RPMI7951 (cell line): ENCODE data around the gene SLCO3A1. TPM values are rescaled to one million over a fixed set of nuclear protein-coding genes. Genes with fewer than 3 reads are reported as not detected.

ENCODE experiments used
- DNase-seq: peaks from one replicate; pipeline ENCODE4 v3.0.0-alpha.2; 2012; ENCODE audit warnings: low read depth
- total RNA-seq: library from RNA; depleted of rRNA; stranded (reverse); fragments of >200 nt; shearing (Covaris generic); gene quantifications from 2 replicates; pipeline ENCODE4 v1.2.3, GENCODE V29; 2014

Gene SLCO3A1
- total RNA-seq, 1 experiment from 2014 or later: 1.7 TPM

DNA sequence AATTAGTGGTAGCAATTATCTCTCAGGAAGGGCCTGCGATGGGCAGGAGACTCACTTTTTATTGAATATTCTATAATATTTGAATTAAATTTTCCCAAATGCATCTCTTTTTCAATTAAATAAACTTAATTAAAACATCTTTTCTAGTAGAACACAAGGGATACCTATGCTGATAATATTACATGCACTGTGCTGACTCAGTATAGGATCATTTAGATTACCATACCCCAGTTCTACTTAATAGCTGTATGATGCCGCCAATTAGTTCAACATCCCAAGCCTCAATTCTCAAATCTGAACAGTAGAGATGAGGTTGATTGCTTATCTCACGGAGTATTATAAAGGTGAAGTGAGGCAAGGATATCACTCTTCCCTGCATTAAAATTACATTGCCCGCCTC lies 149.2 kb downstream of the SLCO3A1 start:
- no peak for DNase-seq

DNA sequence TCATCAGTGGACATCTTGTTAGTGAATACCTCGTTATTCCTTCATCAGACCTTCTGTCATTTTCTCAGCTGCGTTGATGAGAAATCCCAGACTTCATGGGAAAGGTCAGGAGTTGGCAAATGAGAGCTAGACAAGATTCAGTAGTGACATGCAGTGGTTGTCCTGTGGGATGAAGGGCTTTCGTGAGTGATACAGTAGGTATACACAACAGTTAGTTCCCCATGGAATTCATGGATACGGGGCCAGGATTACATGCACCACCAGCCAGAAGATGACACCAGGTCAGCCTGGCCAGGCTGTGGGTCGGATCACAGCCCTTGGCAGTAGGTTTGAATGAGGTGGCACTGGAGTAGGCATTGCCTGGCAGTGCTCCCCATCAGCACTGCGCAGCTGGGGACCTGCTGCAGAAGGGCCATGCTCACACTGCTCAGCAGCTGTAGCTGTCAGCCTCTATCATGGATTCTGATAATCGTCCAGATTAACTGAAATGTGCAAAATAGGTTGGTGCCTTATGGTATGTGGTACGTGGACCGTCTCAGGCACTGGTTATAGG lies 150.1 kb downstream of the SLCO3A1 start:
- no peak for DNase-seq

DNA sequence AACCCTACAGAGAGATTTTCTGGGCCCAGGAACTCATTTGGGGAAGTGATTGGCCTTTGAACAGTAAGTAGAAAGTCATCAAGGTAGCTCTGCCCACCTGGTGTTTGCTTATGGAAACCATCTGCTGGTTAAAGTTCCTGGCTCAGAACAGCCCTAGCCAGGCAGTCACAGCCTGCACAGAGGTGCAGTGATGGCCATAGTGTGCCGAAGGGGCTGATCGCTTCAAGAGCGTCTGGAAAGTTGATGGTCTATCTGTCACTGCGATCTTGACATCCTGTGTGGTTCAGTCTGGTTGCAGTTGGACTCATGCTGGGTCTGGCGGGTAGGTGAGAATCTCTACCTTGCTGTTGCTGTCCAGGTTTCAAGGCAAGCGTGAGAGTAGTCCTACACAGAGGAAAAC lies 151.6 kb downstream of the SLCO3A1 start:
- DNase-seq: no peak

DNA sequence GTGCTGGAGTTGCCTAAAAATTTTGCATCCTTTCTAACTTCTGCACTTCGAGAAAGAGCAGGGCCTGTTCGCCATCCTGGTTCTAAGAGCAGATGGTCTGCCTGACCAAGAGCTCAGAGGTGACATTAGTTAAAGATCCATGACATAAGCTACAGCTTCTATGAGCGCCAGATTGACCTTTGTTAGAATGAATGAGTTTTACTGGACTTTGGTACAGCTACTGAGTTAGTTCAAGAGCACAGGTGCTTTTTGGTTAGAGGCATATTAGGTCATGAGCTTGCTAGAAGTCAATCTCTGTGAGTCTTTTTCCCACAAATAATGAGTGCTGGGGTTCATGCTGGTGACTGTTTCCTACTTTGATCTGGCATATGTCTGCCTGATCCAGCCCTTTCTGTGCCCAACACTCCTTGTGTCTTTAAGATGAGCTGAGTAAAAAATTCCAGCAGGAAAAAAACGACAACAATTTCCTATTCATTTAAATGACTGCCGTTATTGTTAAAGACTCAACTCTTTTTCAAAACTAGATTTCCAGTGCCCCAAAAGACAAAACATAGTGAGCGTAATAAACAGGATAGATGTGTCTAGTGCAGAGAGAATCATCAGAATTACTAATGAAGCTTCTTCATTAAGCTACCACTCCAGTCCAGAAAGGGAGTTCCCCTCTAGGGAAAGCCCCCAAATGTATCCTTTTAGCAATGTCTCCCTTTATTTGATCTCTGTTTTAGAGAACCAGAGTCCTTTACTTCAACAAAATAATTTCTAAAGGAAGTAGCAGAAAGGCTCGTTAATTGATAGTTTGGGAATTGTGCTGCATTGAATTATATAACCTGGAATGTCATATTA lies 152.9 kb downstream of the SLCO3A1 start:
- peak; percentile 11 for DNase-seq

DNA sequence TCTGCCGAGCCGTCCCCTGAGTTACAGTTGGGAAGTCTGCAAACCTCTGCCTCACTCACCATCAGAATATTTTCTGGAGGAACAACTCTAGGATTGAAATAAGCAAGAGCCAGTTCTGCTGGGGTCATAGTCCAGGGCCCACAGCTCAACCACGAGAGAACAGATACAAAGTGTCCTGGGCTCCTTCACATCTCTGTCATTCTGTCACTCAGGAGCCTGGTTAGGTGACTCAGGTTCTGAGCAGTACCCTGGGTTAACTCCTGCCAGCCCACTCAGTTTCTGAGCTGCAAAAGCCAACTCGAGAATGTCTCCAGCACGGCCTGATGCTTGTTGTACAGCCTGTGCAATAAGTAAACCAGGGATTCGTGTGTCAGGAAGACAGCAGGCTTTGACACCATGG lies 155.7 kb downstream of the SLCO3A1 start:
- DNase-seq: no peak

DNA sequence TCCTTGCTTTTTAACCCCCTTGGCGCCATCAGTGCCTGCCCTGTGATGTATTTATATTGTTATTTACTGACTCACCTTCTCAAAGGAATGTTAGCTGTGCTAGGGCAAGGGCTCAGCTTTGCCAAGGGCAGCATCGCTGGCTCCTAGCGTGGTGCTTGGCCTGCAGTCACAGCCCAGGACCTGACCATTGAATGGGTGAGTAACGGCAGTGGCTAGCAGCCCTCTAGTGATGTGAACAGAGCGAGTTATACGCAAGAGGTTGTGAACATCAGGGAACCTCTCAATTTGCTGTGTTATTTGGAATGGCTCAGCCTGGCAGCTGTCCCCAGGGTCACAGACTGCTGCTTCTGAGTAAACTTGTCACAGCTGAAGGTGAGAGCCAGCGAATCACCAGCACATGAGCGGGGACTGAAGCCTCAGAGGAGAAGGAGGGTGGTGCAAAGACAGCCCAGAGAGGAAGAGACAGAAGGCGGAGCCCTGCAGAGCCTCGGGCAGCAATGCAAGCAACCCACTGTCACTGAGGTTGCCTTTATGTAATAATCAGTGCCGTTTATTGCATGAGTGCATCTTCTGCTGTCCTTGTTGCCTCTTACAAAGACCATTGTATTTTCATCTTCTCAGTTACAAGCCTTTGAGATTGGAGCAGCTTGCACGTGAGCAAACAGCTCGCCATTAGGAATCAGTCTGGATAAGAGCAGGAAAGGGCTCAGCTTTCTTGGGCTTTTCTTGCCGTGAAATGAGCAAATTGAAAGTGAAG lies 158.3 kb downstream of the SLCO3A1 start:
- DNase-seq: peak; percentile 63

DNA sequence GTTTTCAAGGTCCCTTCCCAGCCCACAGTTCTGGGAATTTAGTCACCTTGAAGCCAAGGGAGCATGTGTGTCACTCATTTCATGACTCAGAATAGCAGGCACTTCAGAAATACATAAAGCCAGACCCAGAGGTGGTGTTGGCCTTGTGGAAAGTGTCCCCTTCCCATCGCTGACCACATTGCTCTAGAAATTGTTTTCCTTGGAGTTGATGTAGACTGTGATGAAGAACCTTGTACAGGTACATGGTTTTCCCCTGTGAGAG lies 158.8 kb downstream of the SLCO3A1 start:
- DNase-seq: peak; percentile 56

DNA sequence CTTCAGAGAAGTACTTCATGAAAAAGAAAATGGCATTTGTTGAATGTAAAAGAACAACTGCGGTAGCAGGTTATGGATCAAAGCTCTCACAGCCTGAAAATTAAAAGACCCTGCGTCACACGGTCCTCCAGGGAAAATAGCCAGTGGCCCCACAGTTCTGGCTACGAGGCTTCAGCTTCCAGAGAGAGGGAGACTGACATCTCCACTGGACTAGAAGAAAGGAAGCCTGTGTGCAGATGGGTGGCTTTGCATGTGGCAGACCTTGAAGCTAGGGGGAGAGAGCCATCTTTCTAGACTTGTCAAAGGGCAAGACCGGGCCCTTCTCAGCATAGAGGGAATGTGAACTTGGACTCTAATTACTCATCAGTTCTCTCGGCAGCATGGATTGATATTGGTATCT lies 159.4 kb downstream of the SLCO3A1 start:
- DNase-seq: no peak

DNA sequence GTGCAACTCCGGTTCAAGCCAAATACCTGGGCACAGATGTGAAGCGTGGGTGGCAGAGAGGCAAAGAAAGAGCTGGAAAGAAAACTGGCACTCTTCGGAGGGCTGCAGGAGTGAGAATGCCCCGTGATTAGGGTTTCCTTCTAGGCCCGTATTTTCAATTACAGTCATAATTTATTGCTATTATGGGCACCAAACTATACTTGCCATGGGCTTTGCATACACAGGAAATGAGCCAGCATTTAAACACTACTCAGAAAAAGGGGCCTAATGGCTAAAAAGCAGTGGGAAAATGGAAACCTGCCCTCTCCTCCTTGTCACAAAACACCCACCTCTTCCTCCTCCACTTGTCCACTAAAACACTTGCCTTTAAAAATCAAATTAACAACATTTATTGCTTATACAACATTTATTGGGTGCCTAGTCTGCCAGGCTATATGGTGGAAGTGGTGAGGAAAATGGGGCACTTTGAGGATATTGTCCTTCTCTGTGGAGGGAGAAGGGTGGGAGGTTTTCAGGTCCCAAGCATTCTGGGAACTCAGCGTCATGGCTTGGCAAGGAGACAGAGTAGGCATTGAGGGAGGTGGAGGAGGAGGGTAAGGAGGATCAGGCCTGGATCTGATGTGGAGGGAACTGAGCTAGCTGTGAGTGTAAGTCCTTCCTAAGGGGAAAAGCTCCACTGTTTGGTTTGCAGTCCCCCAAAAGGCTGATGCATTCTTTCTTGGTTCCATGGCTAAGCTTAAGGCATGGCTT lies 160.9 kb downstream of the SLCO3A1 start:
- no peak for DNase-seq

DNA sequence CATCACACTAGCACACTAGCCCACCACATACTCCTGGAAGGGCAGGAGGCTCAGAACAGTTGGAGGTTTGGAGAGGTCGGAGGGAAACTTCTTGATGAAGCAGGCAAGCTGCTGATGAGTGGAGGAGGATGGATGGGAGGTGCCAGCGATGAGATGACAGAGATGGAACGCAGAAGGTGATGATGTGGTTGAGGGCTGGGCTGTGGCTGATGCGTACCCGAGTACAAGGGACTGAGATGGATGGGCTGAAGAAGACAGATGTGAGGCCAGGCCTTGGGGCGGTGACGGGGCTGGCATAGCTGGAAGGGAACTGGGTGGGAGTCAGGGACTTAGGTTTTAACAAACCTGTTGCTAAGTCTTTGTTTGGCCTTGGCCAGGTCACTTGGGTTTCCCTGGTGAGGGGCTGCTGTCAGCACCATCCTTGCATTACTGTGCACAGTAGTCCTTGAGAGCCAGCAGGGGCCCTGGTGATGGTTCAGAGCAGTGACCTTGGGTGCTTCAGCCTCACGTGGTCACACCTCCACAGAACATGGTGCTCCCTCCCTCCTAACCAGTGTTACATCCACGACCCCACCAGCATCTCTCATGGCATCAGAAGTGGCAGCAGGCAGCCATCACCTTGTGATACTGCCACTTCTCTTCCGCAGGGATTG lies 164.5 kb downstream of the SLCO3A1 start:
- DNase-seq: no peak

DNA sequence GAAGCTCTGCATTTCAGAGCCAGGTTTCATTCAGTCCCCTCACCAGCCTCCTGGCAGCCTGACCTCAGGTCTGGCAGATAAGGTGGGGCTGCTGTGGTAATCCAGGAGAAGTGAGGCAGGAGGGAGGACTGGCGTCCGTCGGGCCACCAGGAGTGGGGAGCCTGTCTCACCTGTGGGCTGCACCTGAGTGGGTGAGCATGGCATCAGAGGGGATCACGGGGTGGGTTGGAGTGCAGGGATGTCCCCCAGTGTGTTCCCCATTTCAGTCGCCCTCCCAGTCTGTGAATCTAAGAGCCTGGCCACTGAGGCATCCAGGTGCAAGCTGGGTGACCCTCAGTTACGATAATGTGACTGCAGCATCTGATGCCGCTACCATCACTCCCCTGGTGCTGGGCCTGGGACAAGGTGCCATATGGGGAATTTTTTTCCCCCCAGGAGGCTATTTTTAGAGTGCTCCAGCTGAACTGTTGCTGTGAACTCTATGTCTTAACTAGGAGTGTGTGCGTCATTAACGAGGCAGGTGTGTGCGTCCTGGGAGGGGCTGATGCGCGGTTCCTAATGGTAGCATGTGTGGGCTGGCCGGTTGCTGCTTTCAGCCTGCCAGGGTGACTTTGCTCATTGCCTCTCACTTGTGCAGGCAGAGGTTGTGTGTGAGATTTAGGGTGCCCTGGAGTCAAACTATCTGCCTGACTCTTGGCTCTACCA lies 165.2 kb downstream of the SLCO3A1 start:
- DNase-seq: no peak

DNA sequence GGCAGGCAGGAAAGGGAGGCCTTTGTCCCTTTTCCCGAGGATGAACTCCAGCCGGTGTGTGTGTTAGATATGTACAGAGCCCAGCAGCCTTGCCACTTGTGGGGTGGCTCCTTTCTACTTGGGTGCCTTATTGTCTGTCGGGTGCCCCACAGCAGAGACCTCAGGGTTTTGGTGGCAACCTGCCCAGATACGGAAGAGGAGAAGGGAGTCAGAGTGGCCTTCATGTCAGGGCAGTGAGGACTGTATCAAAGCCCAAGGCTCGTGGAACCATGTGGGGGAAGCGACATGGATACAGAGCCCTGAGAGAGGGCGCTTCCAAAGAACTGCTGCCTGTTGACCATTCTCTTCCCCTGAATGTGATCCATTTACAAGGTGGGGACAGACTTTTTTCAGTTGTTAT lies 166.2 kb downstream of the SLCO3A1 start:
- DNase-seq: no peak

DNA sequence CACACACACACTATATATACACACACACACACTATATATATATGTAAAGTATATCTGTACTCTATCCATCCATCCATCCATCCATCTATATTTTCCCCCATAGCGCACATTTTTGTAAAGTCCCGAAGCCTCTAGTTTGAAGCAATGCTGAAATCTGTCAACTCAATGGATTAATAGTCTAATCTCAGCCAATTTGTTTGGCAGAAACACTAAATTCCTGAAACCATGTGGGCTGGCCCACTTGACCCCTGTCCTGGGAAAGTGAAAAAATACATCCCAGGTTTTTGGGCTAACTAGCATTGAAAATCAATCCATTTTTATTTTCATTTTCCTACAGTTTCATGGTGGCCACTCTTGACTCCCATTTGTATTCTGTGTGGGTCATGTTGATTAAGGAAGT lies 166.7 kb downstream of the SLCO3A1 start:
- no peak for DNase-seq

DNA sequence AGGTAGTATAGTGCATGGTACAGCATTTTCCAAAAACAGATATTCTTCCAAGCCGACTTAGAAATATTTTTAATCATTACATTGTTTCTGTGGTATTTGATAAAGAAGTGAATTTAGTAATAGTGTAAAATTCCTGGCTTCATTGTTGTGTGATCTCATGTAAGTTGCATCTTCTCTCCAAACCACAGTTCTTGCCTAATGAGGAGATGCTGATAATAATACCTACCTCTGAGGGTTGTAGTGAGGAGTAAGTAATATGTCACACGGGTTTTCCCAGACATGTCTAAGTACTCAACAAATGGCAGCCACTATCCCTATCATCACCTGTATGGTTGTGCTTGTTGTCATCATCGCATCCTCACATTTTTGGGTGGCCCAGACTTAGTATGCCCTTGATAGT lies 167.3 kb downstream of the SLCO3A1 start:
- no peak for DNase-seq

DNA sequence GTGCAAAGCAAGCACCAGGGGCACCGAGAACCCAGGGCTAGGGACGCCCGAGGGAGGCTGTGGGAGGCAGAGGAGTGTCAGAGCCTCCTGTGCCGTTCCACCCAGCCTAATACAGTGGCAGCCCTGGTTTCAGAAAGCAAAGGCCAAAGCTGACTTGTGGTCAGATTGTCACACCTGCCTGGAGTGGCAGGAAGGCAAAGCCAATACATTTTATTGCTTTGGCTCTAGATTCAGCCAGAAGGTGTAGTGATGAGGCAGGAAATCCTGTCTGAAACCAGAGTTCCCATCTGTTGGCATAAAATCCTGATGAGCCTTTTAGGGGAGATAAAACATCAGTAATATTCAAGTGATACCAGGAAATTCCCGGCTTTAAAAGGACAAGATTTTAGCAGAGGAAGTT lies 168.3 kb downstream of the SLCO3A1 start:
- no peak for DNase-seq

DNA sequence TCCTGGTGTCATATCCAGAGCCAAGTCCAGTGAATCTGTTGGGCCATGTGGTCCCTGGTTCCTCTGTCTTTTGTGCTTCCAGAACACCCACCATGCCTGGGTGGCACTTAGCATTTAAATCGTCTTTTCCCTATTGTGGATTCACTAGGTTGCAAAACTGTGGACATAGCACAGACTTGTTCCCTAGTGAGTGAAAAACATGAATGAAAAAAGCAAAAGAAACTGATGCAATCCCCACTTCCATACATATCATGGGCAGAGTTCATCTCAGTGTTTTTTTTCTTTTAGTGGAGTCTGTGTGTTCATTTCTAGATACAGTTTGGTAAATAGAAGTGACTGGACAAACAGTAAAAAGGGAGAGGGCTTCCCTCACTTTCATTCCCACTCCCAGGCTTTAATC lies 170.5 kb downstream of the SLCO3A1 start:
- no peak for DNase-seq

DNA sequence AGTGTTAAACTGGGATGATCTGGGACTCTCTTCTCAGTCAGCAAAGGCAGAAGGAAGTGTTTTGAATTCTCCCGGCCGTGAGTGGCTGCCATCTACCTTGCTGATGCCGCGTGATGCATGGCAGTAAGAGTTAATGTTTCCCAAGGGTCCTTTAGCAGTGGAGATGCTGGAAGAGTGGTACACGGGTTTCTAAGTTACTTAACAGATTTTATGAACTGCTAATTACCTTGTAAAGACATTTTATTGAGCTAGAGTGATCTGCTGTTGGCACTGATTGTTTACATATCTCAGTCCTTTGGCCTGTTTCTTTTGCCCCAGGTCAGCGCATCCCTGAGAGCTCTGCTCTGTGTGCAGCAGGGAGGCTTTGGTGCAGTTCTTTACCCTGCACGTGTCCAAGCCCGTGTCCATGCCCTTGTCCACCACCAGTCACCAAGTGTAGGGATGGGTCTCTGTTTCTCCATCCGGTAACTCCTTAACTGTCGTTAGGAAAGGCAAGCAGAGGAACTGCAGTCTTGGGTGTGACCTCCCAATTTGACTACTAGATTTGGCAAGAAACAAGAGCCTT lies 172.3 kb downstream of the SLCO3A1 start:
- DNase-seq: no peak

DNA sequence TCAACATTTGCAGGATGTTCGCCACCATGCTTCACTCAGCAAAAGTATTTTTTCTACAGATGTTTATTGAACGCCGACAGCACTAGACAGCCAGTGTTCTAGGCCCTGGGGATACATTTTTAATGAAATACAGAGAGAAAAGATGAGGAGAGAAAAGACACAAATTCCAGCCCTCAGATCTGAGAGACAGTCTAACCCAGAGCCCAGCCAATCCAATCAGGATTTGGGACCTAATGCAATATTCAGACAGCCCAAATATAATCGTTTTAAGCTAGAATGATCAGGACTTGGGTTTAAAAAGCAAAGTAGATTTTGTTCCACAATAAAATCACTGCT lies 174.8 kb downstream of the SLCO3A1 start:
- no peak for DNase-seq

DNA sequence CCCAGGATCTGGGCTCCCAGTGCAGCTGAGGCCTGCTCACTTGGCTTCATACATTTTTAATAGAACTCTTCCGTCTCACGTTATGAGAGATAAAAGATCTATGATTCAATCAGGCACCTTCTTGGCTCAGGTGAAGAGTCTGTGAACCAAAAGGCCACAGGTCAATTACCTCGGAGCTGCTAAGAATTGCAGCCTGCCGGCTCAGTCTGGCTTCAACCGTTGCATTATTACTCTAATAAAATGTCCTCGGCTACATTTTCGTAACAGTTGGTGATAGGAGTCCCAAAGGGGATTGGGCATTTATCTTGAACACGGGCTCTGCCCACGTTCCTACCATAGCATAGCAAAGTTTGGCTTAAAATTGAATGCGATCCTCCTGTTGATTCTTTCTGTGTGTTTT lies 176.3 kb downstream of the SLCO3A1 start:
- DNase-seq: no peak

DNA sequence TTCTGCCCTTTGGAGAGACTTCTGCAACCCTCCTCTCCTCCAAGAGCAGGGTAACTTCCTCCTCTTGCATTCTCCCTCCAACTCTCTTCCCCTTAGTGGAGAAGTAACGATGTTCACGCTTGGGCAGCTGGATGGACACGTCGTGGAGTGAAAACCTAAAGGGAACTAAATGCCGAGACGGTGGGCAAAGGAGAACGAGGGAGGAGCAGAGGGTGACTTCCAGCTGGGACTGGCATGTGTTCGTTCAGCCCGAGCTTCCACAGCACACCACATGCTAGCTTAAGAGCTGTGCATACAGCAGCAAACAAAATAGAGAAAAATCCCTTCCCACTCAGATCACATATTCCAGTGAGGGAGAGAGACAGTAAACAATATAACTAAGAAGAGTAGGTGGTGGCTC lies 179.8 kb downstream of the SLCO3A1 start:
- DNase-seq: no peak

DNA sequence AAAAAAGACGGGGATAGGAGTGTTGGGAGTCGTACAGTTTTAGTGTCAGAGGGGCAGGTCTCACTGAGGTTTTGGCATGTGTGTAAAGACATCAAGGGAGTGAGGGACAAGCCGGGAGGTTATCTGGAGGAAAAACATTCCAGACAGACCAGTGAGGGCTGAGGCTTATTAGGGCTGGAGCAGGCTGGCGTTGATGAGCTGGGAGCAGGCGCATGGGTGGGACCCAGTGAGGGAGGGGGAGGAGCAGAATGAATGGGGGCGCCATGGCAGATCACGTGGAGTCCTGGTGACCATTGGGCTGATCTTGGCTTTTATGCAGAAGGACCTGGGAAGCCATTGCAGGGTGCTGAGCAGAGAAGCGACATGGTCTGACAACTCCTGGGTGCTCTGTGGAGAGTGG lies 180.2 kb downstream of the SLCO3A1 start:
- no peak for DNase-seq
